Cardiac muscle cell (in vitro differentiated cells and primary cell): ENCODE data around the gene LEPR. TPM values are rescaled to one million over a fixed set of nuclear protein-coding genes. Genes with fewer than 3 reads are reported as not detected.
A peak's percentile ranks its signal among the peaks of the same experiment; 100 is the strongest.
"Not testable (repeated sequence)": the region's sequence is repeated elsewhere in the genome, so short reads cannot be mapped to it uniquely, and the experiment has no call there.

Experiments used
- DNase-seq, 2 donors: peaks; one replicate each; pipeline versions ENCODE4 v3.0.0 to v3.0.0-alpha.2; 2010 to 2017; ENCODE audit warnings: low read depth in 1 of 2, low spot score in 1 of 2
- H3K27ac ChIP-seq: fragments of 200-600 bp; sonication (generic); 2 replicates; pipeline ENCODE4 v1.5.1; 2016
- H3K27me3 ChIP-seq: fragments of 200-600 bp; sonication (generic); 2 replicates; pipeline ENCODE4 v1.6.0; 2016; ENCODE audit warnings: control low read depth
- H3K36me3 ChIP-seq: fragments of 200-600 bp; sonication (generic); 2 replicates; pipeline ENCODE4 v1.5.1; 2016; ENCODE audit warnings: control low read depth
- H3K4me1 ChIP-seq: fragments of 200-600 bp; sonication (generic); 2 replicates; pipeline ENCODE4 v1.8.1; 2017; ENCODE audit warnings: low read depth, mild to moderate bottlenecking, mixed run types
- H3K4me3 ChIP-seq: fragments of 200-600 bp; sonication (generic); 2 replicates; pipeline ENCODE4 v1.5.1; 2016; ENCODE audit warnings: mild to moderate bottlenecking
- H3K9me3 ChIP-seq: fragments of 200-600 bp; sonication (generic); 2 replicates; pipeline ENCODE4 v1.5.1; 2017; ENCODE audit warnings: low read depth, mild to moderate bottlenecking, control low read depth
- CTCF ChIP-seq: IDR thresholded peaks from 2 replicates; pipeline ENCODE4 v1.5.1; 2012; ENCODE audit warnings: low read depth, mild to moderate bottlenecking, low read length
- polyA plus RNA-seq: library from polyadenylated mRNA; unstranded; fragments of >200 nt; fragmentation: Nextera tagmentation; extraction: Ambion mirVana; gene quantifications from 2 replicates; pipeline ENCODE4 v1.2.1, GENCODE V29; 2016
- total RNA-seq: library from RNA; depleted of rRNA; stranded (reverse); fragments of >200 nt; gene quantifications from 2 replicates; pipeline ENCODE4 v1.2.3, GENCODE V29; 2016

The LEPR gene
- total RNA-seq (4.3 and 10.2 TPM in 2 replicates), polyA plus RNA-seq (5.5 and 13.6 TPM in 2 replicates)

GRCh38 chr1:65420590-65421350 lies at the start of gene LEPR, which contains the start of gene LEPROT:
Gene LEPR (plus strand): TSS chr1:65420668. CDS start chr1:65565566, 144,898 bp downstream.
Gene LEPROT (plus strand): TSS chr1:65420668. CDS start chr1:65420725, 57 bp downstream.
- H3K27me3 ChIP-seq = no peaks in the 10 kb centered on the region
- no peak for DNase-seq
- peak within 1 kb of the TSS; percentile 85 for H3K4me3 ChIP-seq
- H3K9me3 ChIP-seq = no peaks in the 10 kb centered on the region
- H3K4me1 ChIP-seq = peaks cover 19% of the 10 kb centered on the region
- H3K27ac ChIP-seq = peak within 1 kb of the TSS; percentile 96
- peaks cover 3% of the 10 kb centered on the region for H3K36me3 ChIP-seq
- TF ChIP-seq CTCF = no peak

- Histone ChIP-seq H3K4me3 (no peak overlapping the region), H3K27ac (no peak overlapping the region), H3K4me1 (no peaks in the 10 kb centered on the region), H3K36me3 (peaks cover 3% of the 10 kb centered on the region), H3K9me3 (no peaks in the 10 kb centered on the region), H3K27me3 (no peaks in the 10 kb centered on the region)
- TF ChIP-seq CTCF = no peak
- DNase-seq = peak in 1 of 2 donors; percentile 15
These were observed 48.9 kb upstream of the LEPR start for GRCh38 chr1:65371544-65371943.

GRCh38 chr1:65372557-65372956 lies 47.9 kb upstream of the LEPR start:
- H3K27me3 ChIP-seq = no peaks in the 10 kb centered on the region
- TF ChIP-seq CTCF = no peak

GRCh38 chr1:65377496-65378246 lies 42.8 kb upstream of the LEPR start:
- no peak for DNase-seq
- TF ChIP-seq CTCF = no peak
- H3K27me3 ChIP-seq = no peaks in the 10 kb centered on the region
- no peak overlapping the region for H3K4me3 ChIP-seq
- peaks cover 16% of the 10 kb centered on the region for H3K36me3 ChIP-seq
- no peaks in the 10 kb centered on the region for H3K9me3 ChIP-seq
- H3K4me1 ChIP-seq = no peaks in the 10 kb centered on the region
- H3K27ac ChIP-seq = no peak overlapping the region

More at GRCh38 chr1:65372557-65372956, 47.9 kb upstream of the LEPR start:
- no peaks in the 10 kb centered on the region for H3K4me1 ChIP-seq
- H3K36me3 ChIP-seq = no peaks in the 10 kb centered on the region
- no peaks in the 10 kb centered on the region for H3K9me3 ChIP-seq
- H3K27ac ChIP-seq = no peak overlapping the region
- no peak for DNase-seq
- no peak overlapping the region for H3K4me3 ChIP-seq

GRCh38 chr1:65378247-65378946 lies 42.1 kb upstream of the LEPR start:
- H3K4me1 ChIP-seq = no peaks in the 10 kb centered on the region
- DNase-seq = no peak

GRCh38 chr1:65384426-65384825 lies 36.0 kb upstream of the LEPR start:
- not testable (repeated sequence) for H3K27me3 ChIP-seq, H3K4me3 ChIP-seq, H3K4me1 ChIP-seq, H3K9me3 ChIP-seq, DNase-seq, H3K27ac ChIP-seq
- peaks cover 66% of the 10 kb centered on the region for H3K36me3 ChIP-seq

More at GRCh38 chr1:65378247-65378946, 42.1 kb upstream of the LEPR start:
- Histone ChIP-seq H3K4me3 (no peak overlapping the region), H3K27ac (no peak overlapping the region), H3K36me3 (peaks cover 22% of the 10 kb centered on the region), H3K27me3 (no peaks in the 10 kb centered on the region), H3K9me3 (no peaks in the 10 kb centered on the region)
- no peak for TF ChIP-seq CTCF
